Stimulated activated CD8-positive, alpha-beta memory T cell treated with anti-CD3 and anti-CD28 coated beads, Interleukin-15, amount 100 ng/mL, for 24 hours (primary cell): ENCODE measurements around the gene RAP1A.
"Not testable (repeated sequence)": the region's sequence is repeated elsewhere in the genome, so short reads cannot be mapped to it uniquely, and the experiment has no call there.

Experiments
- DNase-seq: peaks from one replicate; pipeline ENCODE4 v3.0.0-alpha.2; 2020; ENCODE audit warnings: low read depth

The RAP1A gene

DNA sequence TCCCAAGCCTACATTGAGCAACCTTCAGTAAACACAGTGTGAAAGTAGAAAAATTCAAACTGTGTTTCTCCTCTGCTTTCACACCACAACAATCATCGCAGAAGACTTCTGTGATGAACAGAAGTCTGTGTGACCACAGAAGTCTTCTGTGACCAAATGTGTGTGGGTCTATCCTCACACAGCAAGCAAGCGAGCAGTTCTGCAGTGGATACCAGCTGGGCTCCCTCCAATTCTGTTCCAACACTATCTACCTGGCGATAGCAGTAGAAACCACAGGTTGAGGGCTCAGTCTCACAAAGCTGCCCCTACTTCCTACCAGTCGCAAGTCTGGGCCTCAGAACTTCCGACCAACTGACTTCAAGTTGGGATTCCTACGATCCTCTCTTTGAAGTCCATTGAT is 21.0 kb upstream of the RAP1A start:
- no peak for DNase-seq

DNA sequence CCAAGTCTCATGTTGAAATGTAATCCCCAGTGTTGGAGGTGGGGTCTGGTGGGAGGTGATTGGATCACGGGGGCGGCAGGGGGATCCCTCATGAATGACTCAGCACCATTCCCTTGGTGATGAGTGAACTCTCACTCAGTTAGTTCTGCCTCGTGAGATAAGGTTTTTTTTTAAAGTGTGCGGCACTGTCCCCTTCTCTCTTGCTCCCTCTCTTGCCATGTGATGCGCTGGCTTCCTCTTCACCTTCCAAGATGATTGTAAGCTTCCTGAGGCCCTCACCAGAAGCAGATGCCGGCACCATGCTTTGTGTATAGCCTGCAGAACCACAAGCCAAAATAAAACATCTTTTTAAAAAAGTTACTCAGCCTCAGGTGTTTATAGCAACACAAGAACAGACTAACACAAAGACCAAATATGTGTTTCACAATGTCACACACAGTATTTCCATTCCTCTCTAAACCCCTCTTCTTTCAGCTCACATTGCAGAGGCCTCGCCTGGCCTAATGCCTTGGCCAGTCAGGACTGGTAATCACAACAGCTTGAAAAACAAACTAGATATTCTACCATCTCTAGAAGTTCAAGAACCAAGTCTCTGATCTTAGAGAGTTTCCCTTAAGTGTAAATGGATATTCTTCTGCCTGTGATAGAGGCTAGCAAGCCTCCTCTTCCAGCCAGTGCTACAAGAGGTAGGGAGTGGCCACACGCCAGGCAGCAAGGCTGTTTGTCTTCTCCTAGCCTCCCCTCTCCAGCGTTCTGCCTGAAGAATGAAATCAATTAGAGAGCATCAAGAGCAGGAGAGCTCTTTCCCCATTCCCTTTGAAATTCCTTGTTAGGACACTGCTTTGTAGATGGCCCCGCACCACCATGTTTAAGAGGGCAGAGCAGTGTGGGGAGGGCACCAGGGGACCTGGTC is 19.6 kb upstream of the RAP1A start:
- no peak for DNase-seq

DNA sequence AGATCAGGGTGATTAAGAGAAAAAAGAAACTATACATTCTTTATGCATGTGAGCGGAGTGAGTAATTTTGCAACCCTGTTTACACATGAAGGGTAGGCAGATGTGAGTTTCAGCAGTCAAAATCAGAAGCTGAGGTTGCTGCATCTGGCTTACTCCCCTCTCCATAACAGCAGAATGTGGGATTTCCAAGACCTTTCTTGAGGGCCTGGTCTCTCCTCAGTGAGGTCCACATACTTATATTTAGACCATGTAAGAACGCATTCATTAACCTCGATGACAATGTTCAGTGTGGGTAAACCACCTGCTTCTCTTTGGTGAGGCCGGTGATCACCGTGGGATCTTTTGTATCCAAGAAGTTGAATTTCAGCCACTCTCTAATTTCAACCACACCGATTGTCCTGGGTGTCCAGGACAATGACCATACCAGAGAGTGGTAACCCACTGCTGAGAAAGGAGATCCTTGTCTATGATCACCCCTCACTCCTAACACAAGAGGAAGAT is 18.7 kb upstream of the RAP1A start:
- DNase-seq = no peak

DNA sequence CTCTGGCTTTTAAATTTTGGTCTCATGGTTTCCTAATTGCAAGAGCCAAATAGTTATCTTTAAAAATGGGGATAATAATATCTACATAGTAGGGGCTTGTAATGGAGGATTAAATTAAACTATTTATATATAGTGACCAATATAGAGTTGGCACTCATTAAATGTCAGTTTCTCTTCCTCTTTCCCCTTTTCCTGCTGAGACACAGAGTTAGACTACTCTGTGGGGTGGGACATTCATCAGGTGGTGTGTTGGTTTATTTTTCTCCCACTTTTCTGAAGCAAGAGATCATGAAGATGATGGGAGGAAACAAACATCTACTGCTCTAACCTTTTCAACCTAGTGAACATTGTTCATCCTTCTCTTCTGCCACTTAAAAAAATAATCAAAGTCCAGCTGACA is 17.3 kb upstream of the RAP1A start:
- DNase-seq = no peak

DNA sequence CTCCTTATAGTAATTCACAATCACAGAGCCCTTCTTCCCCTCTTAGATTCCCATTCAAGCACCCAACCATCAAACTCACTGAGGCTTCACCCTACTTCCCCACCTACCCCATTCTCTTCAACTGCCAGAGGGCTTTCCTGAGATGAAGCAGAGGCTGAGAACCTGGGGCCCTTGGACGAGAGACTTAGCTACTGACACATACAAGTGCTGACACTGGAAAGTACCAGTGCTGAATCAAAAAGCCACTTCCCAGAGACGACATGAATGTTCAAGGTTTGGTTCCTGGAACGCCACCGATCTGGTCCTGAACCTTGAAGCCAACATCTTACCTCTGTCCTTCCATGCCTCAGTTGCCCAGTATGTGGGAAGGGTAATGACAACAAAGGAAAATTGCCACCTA is 16.6 kb upstream of the RAP1A start:
- no peak for DNase-seq

DNA sequence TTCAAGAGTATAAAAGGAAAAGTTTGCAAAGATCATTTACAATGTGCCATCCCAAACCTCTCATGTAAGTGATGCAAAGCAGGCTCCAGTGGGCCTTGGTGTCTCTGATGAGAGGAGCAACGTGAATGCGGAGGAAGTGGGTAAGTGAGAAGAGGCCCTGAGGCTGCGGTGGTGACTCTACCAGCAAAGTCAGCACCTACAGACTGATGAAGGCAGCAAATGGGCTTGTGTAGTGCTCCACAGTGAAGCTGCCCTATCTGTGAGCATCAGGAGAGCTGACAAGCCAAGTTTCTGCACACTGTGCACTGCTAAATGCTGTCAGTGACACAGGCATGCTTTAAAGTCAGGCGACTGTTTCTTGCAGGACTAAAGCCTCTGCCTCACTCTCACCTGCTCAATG is 15.6 kb upstream of the RAP1A start:
- peak; percentile 34 for DNase-seq

DNA sequence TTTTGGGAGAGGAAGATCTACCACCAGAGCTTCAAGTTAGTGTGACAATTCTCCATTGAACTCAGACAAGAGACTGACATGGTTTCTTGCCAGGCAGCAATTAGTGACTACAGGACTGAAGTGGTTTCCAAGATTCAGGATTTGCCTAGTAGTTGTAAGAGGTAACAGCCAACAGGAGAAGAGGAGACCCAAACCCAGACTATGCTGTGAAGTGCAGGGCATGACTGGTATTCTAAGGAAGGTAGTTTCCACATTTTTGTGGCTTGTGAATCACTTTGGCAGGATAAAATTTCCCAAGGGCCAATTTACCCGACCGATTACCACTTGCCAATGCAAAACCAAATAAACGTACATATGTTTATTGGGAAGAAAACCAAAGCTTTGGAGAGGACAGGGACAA is 14.7 kb upstream of the RAP1A start:
- DNase-seq = no peak

DNA sequence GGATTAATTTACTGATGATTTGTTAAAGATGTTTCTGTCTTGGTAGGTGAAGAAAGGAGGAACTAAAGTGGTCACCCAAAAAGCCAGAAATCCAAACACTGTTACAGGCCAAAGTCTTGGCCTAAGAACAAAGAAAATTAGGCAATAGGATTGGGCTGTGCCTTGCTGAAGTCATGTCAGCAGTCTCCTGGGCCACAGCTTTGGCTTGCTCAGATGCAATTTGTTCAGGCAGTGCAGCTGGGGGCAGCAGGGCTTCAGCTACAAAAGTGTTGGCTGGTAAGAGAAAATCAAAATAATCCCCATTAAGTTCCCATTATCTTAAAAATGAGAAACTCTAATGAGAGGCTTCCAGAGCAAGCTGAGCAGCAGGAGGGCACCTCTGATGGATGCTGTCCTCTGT is 14.0 kb upstream of the RAP1A start:
- no peak for DNase-seq

DNA sequence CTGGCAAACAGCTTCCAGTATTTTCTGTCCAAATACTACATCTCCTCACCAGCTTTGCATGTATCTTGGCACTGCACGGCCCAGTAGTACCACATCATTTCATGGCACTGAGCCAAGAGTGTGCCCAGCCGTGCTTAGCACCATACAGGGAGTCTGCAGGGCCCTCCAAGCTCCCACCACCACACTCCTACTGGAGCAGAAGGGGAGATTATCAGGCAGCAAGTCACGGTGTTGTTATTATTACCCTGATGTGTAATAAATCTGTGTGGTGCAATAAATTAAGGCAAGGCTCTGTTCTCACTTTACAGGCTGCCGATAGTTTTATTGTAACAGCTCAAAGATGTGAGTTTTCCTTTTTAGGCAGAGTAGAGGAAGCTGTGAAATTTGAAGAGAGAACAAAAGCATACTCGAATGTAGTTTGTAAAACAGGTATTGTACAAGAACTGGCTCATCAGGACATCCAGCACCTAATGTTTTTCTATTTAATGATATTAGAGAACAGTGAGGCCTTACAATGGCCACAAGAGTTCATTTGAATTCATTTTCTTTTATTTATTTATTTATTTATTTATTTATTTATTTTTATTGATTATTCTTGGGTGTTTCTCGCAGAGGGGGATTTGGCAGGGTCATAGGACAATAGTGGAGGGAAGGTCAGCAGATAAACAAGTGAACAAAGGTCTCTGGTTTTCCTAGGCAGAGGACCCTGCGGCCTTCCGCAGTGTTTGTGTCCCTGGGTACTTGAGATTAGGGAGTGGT is 13.0 kb upstream of the RAP1A start:
- DNase-seq = not testable (repeated sequence)

DNA sequence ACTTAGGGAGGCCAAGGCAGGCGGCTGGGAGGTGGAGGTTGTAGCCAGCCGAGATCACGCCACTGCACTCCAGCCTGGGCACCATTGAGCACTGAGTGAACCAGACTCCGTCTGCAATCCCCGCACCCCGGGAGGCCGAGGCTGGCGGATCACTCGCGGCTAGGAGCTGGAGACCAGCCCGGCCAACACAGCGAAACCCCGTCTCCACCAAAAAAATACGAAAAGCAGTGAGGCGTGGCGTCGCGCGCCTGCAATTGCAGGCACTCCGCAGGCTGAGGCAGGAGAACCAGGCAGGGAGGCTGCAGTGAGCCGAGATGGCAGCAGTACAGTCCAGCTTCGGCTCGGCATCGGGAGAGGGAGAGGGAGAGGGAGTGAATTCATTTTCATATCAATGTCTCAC is 11.1 kb upstream of the RAP1A start:
- DNase-seq = not testable (repeated sequence)

DNA sequence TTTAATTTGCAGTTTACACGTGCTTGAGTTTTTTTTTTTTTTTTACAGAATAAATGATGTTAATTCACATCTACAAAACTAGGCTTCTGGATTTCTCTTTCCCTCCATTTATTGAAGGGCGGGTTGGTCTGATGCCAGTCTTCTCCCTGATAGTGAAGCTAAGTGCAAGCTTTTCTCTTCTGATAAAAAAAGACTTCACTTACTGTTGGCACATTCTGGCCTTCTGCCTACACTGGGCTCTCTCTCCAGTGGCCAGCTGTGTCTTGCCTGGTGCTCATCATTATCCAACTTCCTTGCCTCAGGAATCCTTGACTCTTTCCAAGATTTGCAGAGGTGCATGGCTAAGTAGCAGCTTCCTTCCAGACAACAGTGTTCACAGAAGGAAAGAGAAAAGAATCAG is 7.6 kb upstream of the RAP1A start:
- DNase-seq = no peak

DNA sequence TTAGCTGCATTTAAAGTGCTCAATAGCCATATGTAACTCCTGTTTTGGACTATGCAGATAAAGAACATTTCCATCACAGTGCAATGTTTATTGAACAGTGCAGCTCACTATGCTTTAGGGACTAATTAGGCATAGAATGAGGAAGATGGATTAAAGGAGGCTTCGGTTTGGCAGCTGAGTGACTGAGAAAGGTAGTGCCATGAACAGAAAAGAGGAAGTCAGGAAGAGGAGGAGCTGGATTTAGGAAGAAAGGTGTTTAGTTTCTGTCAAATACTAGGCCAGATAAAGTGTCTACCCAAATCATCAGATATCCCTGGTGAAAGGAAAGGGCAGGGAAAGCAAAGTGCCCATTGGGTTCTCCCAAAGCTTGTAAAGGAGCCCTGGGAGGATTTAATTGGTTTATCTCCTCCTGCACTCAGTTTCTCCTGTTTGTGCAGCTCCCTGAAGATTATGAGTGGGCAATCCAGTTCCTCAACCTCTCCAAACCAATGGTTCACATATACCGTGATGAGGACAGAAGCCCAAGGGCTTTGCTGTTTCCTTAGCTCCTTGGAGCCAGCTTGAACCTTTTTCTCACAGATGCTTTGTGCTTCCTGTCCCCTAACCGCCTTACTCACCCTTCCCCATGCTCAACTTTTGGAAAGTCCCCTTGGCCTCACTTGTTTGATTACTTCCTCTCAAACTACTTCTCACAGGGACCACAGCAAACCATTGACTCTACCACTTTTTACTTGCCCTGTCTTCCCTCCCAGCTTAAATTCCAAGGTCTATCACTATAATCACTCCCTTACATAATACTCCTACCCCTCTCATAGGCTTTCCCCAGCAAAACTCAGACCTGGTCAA is 3.5 kb upstream of the RAP1A start:
- no peak for DNase-seq

DNA sequence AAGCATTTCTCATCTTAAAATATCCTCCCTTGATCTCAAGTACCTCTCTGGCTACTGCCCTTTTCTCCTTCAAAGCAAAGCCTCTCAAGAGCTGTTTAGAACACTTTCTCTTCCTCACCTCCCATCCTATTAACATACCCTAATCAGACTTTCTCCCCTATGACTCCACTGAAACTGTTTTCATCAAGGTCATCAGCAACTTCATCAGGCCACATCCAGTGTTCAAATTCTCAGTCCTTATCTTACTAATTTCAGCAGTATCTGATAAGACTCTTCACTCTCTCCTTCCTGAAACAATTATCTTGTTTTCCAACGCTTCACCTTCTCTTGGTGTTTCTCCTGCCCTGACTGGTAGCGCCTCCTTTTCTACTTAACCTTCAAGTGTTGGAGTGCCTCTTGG is 1.5 kb upstream of the RAP1A start:
- DNase-seq = no peak

DNA sequence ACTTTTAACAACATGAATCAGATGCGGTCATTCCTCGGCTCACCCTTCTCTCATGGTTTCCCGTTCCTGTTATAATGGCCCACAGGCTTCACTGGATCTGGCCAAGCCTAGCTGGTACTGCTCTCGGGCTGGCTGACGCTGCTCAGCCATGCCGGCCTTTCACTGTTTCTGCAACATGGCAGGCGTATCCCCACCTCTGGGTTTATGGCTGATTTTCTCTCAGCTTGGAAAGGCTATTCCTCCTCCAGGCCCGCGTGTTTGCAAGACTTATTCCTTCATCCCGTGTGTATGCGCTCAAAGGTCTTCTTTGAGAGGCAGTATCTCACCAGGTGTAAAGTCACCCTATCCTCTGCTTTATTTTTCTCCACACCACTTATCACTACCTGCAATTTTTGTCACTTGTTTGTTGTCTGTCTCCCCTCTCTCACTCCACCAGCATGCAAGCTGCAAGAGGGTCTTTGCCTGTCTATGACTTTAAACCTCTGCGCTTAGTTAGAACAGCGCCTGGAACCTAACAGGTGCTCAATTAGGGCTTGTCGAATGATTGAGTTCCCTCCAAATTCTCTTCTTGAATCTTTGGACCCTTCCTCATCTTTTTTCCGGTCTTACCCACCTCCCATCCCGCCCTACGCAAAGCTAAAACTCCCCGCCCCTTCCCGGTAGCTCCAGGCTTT is 491 bp upstream of the RAP1A start:
- DNase-seq = no peak

DNA sequence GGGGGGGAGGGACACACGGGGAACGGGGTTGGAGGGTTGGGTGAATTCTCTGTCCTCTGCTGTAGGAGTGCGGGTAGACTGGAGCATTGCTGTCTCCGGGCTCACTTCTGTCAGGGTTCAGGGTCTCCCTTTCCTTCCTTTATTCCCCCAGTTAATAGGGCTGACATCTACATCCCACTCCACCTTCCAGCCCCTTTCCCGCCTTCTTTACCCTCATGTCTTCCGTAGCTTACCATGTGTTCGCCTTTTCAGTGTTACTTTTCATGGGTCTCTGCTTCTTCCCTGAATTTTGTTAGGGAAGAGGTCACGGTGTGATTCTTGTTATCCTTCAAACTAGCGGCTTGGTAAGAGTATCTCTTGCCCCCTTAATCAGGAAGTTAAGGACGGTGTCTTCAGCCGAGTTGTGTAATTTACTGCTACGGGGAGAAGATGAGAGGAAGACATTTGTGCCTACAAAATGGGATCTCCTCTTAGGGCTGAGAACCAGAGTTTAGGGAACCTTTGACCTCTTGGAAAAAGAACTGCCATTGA is 917 bp downstream of the RAP1A start:
- DNase-seq = no peak

DNA sequence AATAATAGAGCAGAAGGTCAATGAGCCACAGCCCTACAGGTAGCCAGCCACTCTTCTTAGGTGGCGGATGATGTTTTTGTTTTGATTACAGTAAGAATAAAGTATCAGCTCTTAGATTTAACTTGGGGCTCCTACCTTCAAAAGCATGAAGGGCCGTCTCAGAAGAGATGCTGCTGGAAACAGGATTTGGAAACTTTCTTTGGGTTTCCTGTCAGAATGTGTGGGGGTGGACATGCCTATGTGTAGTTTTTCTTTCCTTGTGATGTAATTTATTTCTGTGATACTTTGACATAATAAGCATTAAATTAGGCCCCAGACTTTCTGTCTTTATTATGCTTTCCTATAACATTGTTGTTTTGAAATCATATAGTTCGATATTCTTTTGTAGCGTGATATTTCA is 1.5 kb downstream of the RAP1A start:
- no peak for DNase-seq

DNA sequence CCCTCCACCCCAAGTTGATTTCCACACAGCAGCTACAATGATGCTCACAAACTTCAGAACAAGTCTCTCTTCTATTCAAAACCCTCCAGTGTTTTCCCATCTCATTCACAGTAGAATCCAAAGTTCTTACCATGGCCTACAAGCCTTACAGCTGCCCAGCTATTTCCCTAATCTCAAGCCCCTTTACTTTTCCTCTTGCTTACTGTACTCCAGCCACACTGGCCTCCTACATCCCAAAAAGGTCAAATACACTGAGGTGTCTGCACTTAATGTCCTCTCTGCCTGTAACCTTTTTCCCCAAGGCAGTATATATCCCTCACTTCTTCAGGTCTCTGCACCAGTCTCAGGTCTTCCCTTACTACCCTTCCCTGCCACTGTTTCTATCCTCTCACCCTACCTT is 2.6 kb downstream of the RAP1A start:
- no peak for DNase-seq

DNA sequence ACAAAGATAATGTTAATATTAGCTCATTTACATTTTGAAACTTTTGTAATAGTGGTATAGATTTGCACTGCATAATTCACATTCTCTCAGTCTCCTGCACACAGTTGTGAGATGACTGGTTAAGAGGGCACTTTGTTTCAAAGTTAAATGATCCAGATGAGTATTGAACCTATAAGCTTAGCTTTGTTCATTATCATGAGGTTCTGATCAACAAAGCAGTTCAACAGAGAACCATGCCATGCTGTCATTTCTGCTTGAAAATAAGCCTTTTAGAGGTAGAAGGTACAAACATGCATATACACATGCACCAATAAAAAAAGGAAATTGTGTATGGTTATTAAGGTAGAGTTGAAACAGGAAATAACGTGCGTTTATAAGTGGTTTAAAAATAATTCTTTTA is 4.8 kb downstream of the RAP1A start:
- no peak for DNase-seq

DNA sequence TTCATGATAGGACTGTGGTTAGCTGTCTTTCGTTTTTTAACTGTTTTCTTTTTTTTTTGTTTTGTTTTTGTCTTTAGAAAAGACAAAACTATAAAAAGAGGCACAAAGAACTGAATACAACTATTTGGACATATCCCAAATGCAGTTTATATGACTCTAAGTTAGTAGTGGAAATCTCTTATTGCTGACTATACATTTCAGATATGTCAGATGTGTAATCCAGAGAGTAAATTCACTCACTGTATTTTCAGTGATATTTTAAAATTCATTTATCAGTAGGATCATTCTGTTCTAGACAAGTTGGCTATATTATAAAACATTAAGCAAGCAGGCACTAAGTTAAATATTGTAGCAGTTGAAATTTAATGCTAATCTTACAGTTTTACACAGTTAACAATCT is 5.7 kb downstream of the RAP1A start:
- no peak for DNase-seq

DNA sequence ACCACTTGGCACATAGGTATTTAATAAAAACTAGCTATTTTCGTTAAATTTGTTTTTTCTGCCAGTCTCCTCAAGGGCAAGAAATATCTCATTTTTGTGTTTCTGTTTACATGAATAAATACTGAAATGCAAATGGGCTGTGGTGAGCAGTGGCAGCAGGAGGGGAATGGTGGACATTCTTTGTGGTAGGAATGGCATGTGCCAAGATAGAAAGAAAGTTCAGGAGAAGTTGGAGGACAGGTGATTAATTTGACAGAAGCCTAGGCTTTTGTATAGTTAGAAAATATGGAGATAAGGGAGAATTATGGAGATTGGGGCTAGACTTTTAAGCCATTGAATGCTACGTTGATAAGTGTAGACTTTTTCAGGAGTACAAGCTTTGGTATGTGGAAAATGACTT is 8.6 kb downstream of the RAP1A start:
- DNase-seq = no peak

DNA sequence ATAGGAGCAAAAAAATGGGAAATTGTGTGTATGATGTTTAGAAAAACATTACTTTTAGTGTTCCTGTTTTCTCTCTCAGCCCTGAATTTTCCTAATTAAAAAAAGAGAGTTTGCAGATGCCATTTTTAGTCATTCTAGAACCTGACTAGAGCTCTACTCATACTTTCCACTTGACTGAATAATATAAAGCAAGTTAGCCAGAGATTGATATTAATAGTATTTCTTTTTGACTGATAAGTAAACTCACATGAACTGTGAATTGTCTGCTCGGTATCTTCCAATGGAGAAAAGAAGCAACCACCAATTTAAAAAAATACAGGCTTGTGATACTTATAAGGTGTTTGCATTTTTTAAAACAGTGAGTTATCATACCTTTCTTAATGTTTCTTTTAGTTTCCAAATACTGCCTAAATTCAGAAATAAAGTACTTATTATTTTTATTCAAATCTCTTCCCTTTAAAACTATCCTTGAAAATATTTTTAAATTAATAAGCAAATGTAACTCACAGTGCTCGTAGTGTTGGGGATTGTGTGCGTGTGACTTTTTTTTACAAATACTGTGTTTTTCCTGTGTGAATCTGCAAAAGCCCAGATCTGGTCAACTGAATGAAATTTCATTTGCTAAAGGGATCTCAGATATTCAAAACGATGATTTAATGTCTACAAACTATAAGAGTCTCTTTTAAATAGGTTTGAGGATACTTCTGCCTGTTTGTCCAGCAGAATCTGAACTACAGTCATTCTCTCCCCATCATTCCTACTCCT is 9.8 kb downstream of the RAP1A start:
- DNase-seq = no peak
